HG03439 (cell line): Measurements from ENCODE around the gene VAPB.
"Not testable (repeated sequence)": the region's sequence is repeated elsewhere in the genome, so short reads cannot be mapped to it uniquely, and the experiment has no call there.

Experiments used
- ATAC-seq: cut with Tn5 transposase; IDR thresholded peaks from one replicate; pipeline ENCODE4 v1.9.1; 2021; ENCODE audit warnings: mild to moderate bottlenecking, moderate library complexity; ENCODE audit not compliant: unreplicated experiment

The VAPB gene

DNA sequence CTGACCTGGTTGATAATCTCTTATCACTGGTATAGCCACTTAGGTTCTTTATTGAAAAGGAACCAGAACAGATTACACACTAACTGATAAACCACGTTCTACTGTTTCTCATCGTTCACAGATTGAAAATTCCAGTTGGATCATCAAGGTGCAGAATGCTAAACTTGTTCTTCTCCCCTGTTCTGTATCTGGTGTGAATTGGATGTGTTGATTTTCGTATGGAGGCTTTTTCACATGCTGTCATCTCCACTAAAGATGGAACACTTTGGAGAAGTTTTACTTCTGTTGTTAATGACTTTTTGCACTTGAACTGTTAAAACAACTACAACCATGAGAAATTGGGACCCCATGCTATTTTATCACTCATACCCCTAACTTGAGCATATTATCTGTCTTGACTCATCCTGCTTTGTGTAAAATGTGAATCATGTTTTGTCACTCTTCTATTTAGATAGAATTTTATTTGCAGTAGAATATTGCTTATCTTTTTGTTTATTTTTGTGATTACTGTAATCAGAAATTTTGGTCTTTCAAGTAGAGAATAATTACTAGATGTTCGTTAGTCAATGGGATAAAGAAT is 17.5 kb downstream of the VAPB start:
- no peak for ATAC-seq

- ATAC-seq = no peak
Observed at GRCh38 chr20:58407201-58407873, 18.3 kb downstream of the VAPB start.

GRCh38 chr20:58407966-58408557 is 19.0 kb downstream of the VAPB start:
- ATAC-seq = no peak

DNA sequence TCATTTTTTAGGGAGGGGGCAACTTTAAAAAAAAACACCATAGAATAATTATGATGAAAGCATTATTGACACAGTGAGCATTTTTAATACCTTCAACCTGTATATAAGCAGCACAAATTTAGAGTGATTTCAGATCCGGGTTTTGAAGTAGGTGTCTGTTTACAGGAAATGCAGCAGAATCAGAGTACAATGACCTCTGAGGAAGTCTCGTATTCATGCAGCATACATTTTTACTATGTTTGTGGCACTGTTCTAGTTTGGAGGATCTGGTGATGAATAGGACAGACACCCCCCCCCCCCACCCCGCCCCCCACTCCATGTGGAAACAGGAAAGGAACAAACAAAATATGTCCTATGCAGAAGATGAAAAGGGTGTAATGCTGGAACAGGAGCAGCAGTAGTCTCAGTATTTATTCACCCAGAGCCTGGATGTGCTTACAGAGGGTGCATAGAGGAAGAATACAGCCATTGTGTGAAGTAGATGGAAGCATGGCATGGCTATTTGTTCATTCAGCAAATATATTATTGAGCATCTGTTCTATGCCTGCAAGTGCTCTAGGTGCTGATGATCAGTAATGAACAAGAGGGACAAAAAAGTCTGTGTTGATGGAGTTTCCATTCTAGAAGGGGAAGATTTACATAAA is 19.7 kb downstream of the VAPB start:
- no peak for ATAC-seq

DNA sequence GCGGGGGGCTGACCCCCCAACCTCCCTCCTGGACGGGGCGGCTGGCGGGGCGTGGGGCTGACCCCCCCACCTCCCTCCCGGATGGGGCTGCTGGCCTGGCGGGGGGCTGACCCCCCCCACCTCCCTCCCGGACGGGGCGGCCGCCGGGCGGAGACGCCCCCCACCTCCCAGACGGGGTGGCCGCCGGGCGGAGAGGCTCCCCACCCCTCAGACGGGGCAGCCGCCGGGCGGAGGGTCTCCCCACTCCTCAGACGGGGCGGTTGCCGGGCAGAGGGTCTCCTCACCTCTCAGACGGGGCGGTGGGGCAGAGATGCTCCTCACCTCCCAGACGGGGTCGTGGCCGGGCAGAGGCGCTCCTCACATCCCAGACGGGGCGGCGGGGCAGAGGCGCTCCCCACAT is 25.2 kb downstream of the VAPB start:
- ATAC-seq = not testable (repeated sequence)

- not testable (repeated sequence) for ATAC-seq
Observed at GRCh38 chr20:58414786-58415185, 25.8 kb downstream of the VAPB start.

DNA sequence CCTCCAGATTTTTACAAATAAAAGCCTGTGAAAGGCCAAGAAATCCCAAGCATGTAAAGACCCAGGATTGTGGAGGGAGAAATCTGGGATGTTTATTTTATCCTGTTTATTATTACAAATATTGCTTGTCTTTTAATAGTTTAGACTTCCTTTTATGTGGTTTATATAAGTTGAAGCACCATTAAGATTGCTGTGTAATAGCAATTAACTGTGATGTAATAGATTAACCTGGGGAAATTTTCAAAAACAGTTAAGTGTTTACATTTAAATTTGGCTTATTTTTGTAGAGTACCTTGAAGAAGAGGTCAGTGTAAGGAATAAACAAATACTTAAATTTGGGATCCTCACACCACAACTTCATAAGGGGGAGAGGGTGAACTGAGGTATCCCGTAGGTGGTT is 27.0 kb downstream of the VAPB start:
- no peak for ATAC-seq

DNA sequence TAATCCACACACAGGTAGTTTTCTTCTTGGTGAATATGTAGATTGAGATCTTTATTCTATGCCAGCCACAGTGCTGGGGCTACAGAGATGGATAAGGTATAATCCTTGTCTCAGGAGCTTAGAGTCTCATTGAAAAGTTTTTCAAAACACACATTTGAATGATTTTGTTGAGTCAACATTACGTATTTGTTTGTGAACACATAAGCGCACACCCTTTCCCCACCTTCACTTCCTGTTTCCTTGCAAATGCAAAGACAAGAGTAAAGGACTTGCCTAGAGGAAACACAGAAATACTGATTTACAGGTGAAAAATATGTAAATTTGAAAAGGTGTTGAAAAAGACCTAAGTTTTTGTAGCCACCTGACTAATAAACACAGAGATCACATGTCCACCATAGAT is 27.8 kb downstream of the VAPB start:
- ATAC-seq = no peak

DNA sequence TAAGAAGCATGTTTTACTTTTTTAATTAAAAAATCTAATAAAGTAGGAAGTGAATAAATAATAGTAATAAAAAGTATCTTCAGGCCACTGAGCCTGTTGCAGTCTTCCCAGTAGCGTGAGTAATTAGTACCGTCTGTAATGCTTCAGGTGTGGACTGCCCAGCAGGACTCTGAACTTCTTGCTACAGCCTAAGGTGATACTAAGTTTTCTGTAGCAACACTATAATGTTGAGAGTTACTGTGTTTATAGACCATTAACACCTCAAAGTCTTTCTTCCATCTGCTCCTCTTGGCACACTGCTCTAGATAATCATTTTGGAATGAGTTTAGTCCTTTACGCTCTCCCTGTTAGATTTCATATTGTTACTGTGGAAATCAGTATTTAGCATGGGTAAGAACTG is 28.4 kb downstream of the VAPB start:
- no peak for ATAC-seq

- ATAC-seq = no peak
Observed at GRCh38 chr20:58418949-58419748, 30.1 kb downstream of the VAPB start.

DNA sequence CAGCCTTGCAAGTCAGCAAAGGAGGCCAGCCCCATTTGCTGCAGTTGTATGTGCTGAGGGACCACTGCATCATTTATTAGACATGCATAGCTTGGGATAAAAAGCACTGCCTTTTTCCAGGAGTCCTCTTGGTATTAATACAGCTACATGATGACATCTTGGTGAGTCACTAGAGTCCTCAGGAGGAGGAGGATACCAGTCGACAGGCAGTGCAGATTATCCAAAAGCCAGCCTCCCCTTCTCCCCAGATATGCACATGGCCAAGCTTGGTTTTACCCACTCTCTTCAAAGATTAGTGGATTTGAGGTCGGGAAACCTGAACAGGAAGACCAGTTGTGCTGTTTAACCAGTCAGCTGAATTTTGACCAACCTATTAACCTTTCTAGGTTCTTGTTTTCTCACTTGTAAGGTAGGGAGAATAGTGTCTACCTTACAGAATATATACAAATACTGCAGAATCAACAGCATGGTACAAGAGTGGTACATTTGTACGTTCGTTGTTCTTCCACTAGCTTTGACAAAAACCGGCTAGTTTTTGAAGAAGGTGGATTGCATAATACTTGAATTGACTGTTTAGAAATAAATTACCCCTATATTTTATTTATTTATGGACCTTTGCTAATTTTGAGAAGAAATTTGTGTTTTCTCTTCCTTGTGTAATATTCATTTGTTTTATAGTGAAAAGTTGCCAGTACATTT is 31.9 kb downstream of the VAPB start:
- no peak for ATAC-seq

DNA sequence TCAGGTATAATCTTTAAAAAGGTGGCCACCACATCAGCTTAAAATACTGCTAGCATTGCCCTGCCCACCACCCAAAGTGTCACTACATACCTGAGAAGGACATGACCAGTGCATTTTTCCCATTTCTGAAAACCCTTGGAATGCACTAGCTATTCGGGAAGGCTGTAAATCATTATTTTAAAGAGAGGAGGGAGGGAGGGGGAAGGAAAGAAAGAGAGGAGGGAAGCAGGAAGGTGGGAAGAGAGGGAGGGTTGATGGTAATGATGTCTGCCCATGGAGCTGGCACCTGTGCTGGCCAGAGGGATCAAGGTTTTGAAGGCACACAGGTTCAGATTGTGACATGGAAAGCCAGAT is 32.4 kb downstream of the VAPB start:
- no peak for ATAC-seq

GRCh38 chr20:58424218-58424969 is 35.4 kb downstream of the VAPB start:
- ATAC-seq = no peak

GRCh38 chr20:58427571-58427970 is 38.5 kb downstream of the VAPB start:
- ATAC-seq = not testable (repeated sequence)

DNA sequence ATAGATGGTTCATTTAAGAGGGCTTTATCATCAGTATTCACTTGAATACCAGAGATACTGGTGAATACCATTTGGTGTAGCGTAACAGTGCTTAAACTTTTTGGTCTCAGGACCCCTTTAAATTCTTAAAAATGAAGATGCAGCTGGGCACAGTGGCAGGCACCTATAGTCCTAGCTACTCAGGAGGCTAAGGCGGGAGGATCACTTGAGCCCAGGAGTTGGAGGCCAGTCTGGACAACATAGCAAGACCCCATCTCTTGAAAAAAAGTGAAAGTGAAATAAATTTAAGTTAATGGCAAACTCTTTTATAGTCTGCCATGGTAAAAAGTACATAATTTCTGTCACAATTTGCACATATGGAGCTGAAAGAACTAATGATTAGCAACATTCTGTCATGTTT is 39.3 kb downstream of the VAPB start:
- ATAC-seq = no peak

DNA sequence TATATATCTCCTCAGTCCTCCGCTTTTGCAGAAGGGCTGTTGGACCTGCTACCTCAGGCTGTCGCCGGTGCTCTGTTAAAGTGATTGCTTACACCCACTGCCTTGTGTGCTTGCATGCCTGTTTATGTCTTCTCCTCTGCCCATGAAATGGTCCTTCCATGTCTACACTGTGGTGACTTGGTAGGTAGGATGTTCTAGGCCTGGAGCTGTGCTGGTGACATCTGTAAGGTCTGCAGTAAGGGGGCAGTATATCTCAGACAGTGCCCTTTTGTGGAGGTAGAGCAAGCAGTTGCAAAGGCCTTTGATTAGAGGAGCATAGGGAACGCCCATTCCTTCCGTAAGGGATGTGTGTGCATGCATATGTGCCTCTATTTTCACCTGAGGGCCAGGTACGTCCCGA is 40.3 kb downstream of the VAPB start:
- no peak for ATAC-seq

GRCh38 chr20:58431134-58431533 is 42.1 kb downstream of the VAPB start:
- no peak for ATAC-seq

DNA sequence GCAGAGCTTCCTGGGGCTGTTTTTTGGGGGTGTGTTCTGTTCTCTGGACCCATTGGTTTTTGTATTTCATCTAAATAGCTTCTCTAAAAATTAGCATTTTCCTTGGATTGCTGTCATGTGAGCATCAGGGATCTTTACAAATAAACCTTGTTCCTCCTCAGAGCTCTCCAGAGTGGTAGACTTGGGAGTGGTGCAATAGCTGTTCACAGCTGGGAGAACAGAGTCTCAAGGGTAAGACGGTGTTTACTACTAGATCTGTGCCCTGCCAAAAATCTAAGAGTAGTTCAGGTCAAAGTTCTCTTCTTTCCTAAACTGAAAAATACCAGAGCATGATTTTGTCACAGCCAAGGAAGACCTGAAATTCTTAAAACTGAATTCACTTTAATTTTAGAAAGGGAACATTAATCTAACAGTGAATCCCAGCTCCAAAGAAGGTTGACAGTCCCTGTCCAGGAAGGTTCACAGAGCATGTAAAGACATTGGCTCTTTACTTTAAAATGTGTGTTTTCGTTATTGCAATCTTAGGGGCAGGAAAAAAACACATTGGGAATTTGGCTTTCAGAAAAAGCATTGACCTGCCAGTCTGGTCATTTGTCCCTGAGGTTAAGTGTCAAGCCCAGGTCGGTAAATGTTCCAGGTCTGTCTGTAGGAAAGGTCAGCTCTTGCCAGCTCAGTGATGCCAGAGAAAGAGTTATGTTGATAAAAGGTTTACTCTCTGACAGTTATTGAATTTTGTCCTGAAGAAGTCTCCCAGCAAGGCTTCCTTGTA is 43.3 kb downstream of the VAPB start:
- ATAC-seq = no peak

DNA sequence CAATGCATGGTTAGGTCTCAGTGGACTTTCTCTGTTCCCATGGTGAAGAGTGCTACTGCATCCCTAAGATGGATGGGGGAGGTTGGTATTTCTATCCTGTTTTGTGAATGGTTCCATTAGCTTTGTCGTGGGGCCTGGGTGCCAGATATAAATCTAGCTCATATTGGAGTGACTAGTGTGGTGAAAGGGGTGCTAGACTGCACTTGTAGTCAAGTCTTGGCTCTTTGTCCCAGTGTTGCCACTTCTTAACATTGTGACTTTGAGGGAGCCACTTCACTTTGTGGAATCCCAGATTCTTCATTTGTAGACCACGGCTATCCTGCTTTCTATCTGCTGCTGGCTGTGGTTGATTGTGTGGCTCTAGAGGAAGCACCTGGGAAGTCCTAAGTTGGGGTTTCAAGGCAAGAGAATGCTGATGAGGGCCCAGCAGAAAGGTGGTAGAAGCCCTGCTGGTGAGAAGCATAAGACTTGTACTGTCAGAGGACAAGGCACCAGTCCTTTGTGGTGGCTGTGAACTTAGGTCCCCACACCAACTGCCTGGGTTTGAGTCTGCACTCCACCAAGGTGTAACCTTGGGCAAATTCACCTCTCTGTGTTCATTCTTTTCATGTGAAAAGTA is 44.1 kb downstream of the VAPB start:
- ATAC-seq = no peak
